ENCODE data around the gene HAUS1.

DNA sequence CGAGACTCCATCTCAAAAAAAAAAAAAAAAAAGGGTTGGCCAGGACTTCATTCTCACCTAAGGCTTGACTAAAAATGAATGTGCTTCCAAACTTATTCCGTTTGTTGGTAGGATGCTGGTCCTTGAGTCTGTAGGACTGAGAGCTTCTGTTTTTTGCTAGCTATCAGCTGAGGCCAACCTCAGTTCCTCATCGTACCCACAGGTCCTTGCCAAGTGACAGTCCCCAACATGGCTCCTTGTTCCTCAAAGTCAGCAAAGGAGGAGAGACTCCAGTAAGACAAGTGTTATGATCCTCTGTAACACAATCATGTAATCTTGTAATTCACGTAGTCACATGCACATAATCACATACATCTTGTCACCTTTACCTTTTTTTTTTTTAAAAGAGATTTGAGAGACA is 37.0 kb downstream of the HAUS1 start:
- TF ChIP-seq CREM (CRISPR knock-in tag; IDR thresholded peaks at IDR 0.05) = no peak
- TF ChIP-seq, protein P1, sequence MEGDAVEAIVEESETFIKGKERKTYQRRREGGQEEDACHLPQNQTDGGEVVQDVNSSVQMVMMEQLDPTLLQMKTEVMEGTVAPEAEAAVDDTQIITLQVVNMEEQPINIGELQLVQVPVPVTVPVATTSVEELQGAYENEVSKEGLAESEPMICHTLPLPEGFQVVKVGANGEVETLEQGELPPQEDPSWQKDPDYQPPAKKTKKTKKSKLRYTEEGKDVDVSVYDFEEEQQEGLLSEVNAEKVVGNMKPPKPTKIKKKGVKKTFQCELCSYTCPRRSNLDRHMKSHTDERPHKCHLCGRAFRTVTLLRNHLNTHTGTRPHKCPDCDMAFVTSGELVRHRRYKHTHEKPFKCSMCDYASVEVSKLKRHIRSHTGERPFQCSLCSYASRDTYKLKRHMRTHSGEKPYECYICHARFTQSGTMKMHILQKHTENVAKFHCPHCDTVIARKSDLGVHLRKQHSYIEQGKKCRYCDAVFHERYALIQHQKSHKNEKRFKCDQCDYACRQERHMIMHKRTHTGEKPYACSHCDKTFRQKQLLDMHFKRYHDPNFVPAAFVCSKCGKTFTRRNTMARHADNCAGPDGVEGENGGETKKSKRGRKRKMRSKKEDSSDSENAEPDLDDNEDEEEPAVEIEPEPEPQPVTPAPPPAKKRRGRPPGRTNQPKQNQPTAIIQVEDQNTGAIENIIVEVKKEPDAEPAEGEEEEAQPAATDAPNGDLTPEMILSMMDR (IDR thresholded peaks at IDR 0.05) = no peak
- TF ChIP-seq, protein P2, sequence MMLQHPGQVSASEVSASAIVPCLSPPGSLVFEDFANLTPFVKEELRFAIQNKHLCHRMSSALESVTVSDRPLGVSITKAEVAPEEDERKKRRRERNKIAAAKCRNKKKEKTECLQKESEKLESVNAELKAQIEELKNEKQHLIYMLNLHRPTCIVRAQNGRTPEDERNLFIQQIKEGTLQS (CRISPR knock-in tag; conservative IDR thresholded peaks at IDR 0.05) = no peak
- TF ChIP-seq ZNF232 (CRISPR knock-in tag; IDR thresholded peaks at IDR 0.05) = no peak
- no peak for TF ChIP-seq SP1 (CRISPR knock-in tag; conservative IDR thresholded peaks at IDR 0.05)
- TF ChIP-seq, protein P3, sequence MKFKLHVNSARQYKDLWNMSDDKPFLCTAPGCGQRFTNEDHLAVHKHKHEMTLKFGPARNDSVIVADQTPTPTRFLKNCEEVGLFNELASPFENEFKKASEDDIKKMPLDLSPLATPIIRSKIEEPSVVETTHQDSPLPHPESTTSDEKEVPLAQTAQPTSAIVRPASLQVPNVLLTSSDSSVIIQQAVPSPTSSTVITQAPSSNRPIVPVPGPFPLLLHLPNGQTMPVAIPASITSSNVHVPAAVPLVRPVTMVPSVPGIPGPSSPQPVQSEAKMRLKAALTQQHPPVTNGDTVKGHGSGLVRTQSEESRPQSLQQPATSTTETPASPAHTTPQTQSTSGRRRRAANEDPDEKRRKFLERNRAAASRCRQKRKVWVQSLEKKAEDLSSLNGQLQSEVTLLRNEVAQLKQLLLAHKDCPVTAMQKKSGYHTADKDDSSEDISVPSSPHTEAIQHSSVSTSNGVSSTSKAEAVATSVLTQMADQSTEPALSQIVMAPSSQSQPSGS (CRISPR knock-in tag; IDR thresholded peaks at IDR 0.05; ENCODE audit: borderline replicate concordance, low read depth) = no peak
- TF ChIP-seq NFYB (CRISPR knock-in tag; conservative IDR thresholded peaks at IDR 0.05; ENCODE audit: low read depth) = no peak
- no peak for TF ChIP-seq ZBTB21 (CRISPR knock-in tag; IDR thresholded peaks at IDR 0.05; ENCODE audit: borderline replicate concordance)
- TF ChIP-seq, protein P4, sequence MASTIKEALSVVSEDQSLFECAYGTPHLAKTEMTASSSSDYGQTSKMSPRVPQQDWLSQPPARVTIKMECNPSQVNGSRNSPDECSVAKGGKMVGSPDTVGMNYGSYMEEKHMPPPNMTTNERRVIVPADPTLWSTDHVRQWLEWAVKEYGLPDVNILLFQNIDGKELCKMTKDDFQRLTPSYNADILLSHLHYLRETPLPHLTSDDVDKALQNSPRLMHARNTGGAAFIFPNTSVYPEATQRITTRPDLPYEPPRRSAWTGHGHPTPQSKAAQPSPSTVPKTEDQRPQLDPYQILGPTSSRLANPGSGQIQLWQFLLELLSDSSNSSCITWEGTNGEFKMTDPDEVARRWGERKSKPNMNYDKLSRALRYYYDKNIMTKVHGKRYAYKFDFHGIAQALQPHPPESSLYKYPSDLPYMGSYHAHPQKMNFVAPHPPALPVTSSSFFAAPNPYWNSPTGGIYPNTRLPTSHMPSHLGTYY (CRISPR knock-in tag; IDR thresholded peaks at IDR 0.05) = no peak
- no peak for TF ChIP-seq ZNF423 (CRISPR knock-in tag; IDR thresholded peaks at IDR 0.05)
- TF ChIP-seq FOXK1 (CRISPR knock-in tag; IDR thresholded peaks at IDR 0.05) = no peak
- no peak for TF ChIP-seq IRF2 (CRISPR knock-in tag; IDR thresholded peaks at IDR 0.05; ENCODE audit: borderline replicate concordance, low read depth)
- TF ChIP-seq GABPB1 (CRISPR knock-in tag; IDR thresholded peaks at IDR 0.05) = no peak
- TF ChIP-seq NR3C1 (CRISPR knock-in tag; conservative IDR thresholded peaks at IDR 0.05; ENCODE audit: low read depth) = no peak

Data from WTC11 (cell line).